T-helper 2 cell (primary cell): ENCODE measurements around the gene CEP295NL.
A peak's percentile ranks its signal among the peaks of the same experiment; 100 is the strongest.
"Not testable (repeated sequence)": the region's sequence is repeated elsewhere in the genome, so short reads cannot be mapped to it uniquely, and the experiment has no call there.

ENCODE experiments used
- DNase-seq, 5 experiments: peaks; one replicate each; pipeline versions ENCODE4 v3.0.0 to v3.0.0-alpha.2; 2012 to 2022

CEP295NL gene

GRCh38 chr17:78902231-78902630 is 770 bp downstream of the CEP295NL start:
- not testable (repeated sequence) for DNase-seq

- no peak for DNase-seq
Observed at GRCh38 chr17:78901806-78902205, 1.2 kb downstream of the CEP295NL start.

- no peak for DNase-seq
Observed at GRCh38 chr17:78900816-78901215, 2.2 kb downstream of the CEP295NL start.

GRCh38 chr17:78899361-78900260 is 3.4 kb downstream of the CEP295NL start:
- no peak for DNase-seq

- DNase-seq, result no peak
Observed at GRCh38 chr17:78898947-78899346, 4.1 kb downstream of the CEP295NL start.

GRCh38 chr17:78898075-78898836 is 4.7 kb downstream of the CEP295NL start:
- no peak for DNase-seq

GRCh38 chr17:78897664-78898047 is 5.3 kb downstream of the CEP295NL start:
- DNase-seq, result no peak

GRCh38 chr17:78896834-78897663 is 6.0 kb downstream of the CEP295NL start:
- no peak for DNase-seq

GRCh38 chr17:78896091-78896833 is 6.7 kb downstream of the CEP295NL start:
- no peak for DNase-seq

- no peak for DNase-seq
Observed at GRCh38 chr17:78895322-78895721, 7.7 kb downstream of the CEP295NL start.

- DNase-seq, result no peak
Observed at GRCh38 chr17:78893684-78894083, 9.3 kb downstream of the CEP295NL start.

GRCh38 chr17:78892936-78893379 is 10.0 kb downstream of the CEP295NL start:
- no peak for DNase-seq

- no peak for DNase-seq
Observed at GRCh38 chr17:78892520-78892919, 10.5 kb downstream of the CEP295NL start.

- DNase-seq, result no peak
Observed at GRCh38 chr17:78892062-78892456, 10.9 kb downstream of the CEP295NL start.

- no peak for DNase-seq
Observed at GRCh38 chr17:78891406-78892061, 11.5 kb downstream of the CEP295NL start.

GRCh38 chr17:78890498-78890897 is 12.5 kb downstream of the CEP295NL start:
- DNase-seq, result peak in 4 of 5 experiments; percentile 8 to 89 (median 8)

GRCh38 chr17:78890096-78890495 is 12.9 kb downstream of the CEP295NL start:
- DNase-seq, result not testable (repeated sequence)

GRCh38 chr17:78889531-78889930 is 13.5 kb downstream of the CEP295NL start:
- DNase-seq, result peak in 1 of 5 experiments; percentile 25

GRCh38 chr17:78888941-78889518 is 14.0 kb downstream of the CEP295NL start:
- DNase-seq, result no peak

GRCh38 chr17:78886954-78887353 is 16.0 kb downstream of the CEP295NL start:
- no peak for DNase-seq

GRCh38 chr17:78885956-78886355 is 17.0 kb downstream of the CEP295NL start:
- DNase-seq, result no peak
